Occipital lobe (tissue), 2 donors: ENCODE results near the gene POU4F2. TPM values are rescaled to one million over a fixed set of nuclear protein-coding genes. Genes with fewer than 3 reads are reported as not detected.

ENCODE experiments used
- DNase-seq: peaks from one replicate; lab custom pipeline; 2025; lab: John Stamatoyannopoulos, UW
- total RNA-seq: library from RNA; depleted of rRNA; stranded (reverse); fragments of >200 nt; gene quantifications from one replicate; pipeline ENCODE4 v1.2.3, GENCODE V29; 2014

POU4F2 gene
- not detected for total RNA-seq

GRCh38 chr4:146638786-146639505, at the start of gene POU4F2:
Gene POU4F2, plus strand, starts transcription at chr4:146638893. Its CDS starts 248 bp downstream, at chr4:146639141.
- DNase-seq, result no peak

- DNase-seq, result no peak
Measured at GRCh38 chr4:146590801-146591200, 47.9 kb upstream of the POU4F2 start.

- no peak for DNase-seq
Measured at GRCh38 chr4:146592019-146592418, 46.7 kb upstream of the POU4F2 start.

GRCh38 chr4:146632770-146633470, 5.8 kb upstream of the POU4F2 start:
- no peak for DNase-seq

GRCh38 chr4:146633471-146633800, 5.3 kb upstream of the POU4F2 start:
- no peak for DNase-seq

- no peak for DNase-seq
Measured at GRCh38 chr4:146634825-146635224, 3.9 kb upstream of the POU4F2 start.

GRCh38 chr4:146637621-146638332, 916 bp upstream of the POU4F2 start:
- no peak for DNase-seq

GRCh38 chr4:146638333-146638785, 334 bp upstream of the POU4F2 start:
- no peak for DNase-seq

- no peak for DNase-seq
Measured at GRCh38 chr4:146639506-146639932, 826 bp downstream of the POU4F2 start.

GRCh38 chr4:146640021-146640464, 1.4 kb downstream of the POU4F2 start:
- no peak for DNase-seq

GRCh38 chr4:146640465-146641061, 1.9 kb downstream of the POU4F2 start:
- DNase-seq, result no peak

GRCh38 chr4:146641762-146642161, 3.1 kb downstream of the POU4F2 start:
- DNase-seq, result no peak

GRCh38 chr4:146643812-146644401, 5.2 kb downstream of the POU4F2 start:
- DNase-seq, result no peak

- no peak for DNase-seq
Measured at GRCh38 chr4:146645921-146646320, 7.2 kb downstream of the POU4F2 start.

GRCh38 chr4:146646593-146647325, 8.1 kb downstream of the POU4F2 start:
- DNase-seq, result no peak

GRCh38 chr4:146647615-146648460, 9.1 kb downstream of the POU4F2 start:
- DNase-seq, result no peak

- no peak for DNase-seq
Measured at GRCh38 chr4:146648461-146648783, 9.7 kb downstream of the POU4F2 start.

- no peak for DNase-seq
Measured at GRCh38 chr4:146649232-146649631, 10.5 kb downstream of the POU4F2 start.

- DNase-seq, result no peak
Measured at GRCh38 chr4:146650034-146650433, 11.3 kb downstream of the POU4F2 start.
